Left cardiac atrium (tissue), 4 donors: ENCODE measurements around the gene HOMER2. TPM values are rescaled to one million over a fixed set of nuclear protein-coding genes. Genes with fewer than 3 reads are reported as not detected.
"Not testable (repeated sequence)": the region's sequence is repeated elsewhere in the genome, so short reads cannot be mapped to it uniquely, and the experiment has no call there.

ENCODE experiments used
- ATAC-seq, 2 donors: fragments of 200-7000 bp; cut with Tn5 transposase; one replicate each; pipeline ENCODE4 v1.9.1; 2020; ENCODE audit warnings: mild to moderate bottlenecking in 2 of 2, moderate library complexity in 2 of 2
- DNase-seq: peaks from one replicate; pipeline ENCODE4 v3.0.0-alpha.2; 2020
- intact Hi-C, 2 donors: fragments of 100-400 bp; cut with DNase I; formaldehyde crosslinking; loops; one replicate each; pipeline versions ENCODE4 v1.14.1 to v1.15.1; 2022 to 2023
- total RNA-seq, 2 donors: library from RNA; stranded (reverse); fragmentation: NEBNext Ultra II Directional; extraction: Animal tissue kit (Norgen Biotek cat#: 25700); gene quantifications; one replicate each; pipeline ENCODE4 v1.2.1, GENCODE V29; 2021
- donor health status: DM: no; HTN: yes; CAD: no.
- donor health status: DM: no; HTN: yes; CAD: no; lungs with severe emphysema.
- donor health status: DM: yes; HTN: yes; CAD: no.
- donor health status: Dilated cardiomyopathy.

HOMER2 gene
- total RNA-seq, 2 donors from 2014 or later = 12.6 to 19.2 TPM

GRCh38 chr15:82821851-82822250 is 130.7 kb downstream of the HOMER2 start:
- not testable (repeated sequence) for DNase-seq, ATAC-seq
- intact Hi-C loops = loop anchor here in 1 of 2 donors (10.0 kb wide), 1 partner anchor 47 kb away; no protein-coding TSS in a partner anchor

- ATAC-seq, DNase-seq: not testable (repeated sequence)
- intact Hi-C loops = loop anchor here in 1 of 2 donors (10.0 kb wide), 1 partner anchor 47 kb away; no protein-coding TSS in a partner anchor
Measured at GRCh38 chr15:82821396-82821795, 131.1 kb downstream of the HOMER2 start.

DNA sequence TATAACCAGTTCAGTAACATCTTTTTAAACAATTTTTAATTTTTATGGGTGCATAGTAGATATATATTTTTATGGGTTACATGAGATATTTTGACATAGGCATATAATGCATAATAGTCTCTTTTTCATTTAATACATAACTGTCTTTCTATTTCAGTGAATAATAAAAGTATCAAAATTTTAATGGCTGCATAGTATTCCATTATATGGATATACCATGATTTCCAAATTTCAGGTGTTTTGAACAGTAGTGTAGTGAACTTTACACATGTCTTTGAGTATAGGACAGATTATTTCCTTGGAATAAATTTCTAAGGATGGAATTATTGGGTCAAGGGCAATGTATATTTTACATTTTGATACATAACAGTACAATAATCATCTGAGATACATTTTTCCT is 132.4 kb downstream of the HOMER2 start:
- intact Hi-C loops = loop anchor here in 1 of 2 donors (10.0 kb wide), 1 partner anchor 45 kb away; no protein-coding TSS in a partner anchor
- DNase-seq = no peak
- ATAC-seq = no peak

- no peak for ATAC-seq
- intact Hi-C loops = no loop called here
Measured at GRCh38 chr15:82812994-82813393, 139.5 kb downstream of the HOMER2 start.

GRCh38 chr15:82810890-82811426 is 141.6 kb downstream of the HOMER2 start:
- intact Hi-C loops = no loop called here
- DNase-seq = no peak

More at GRCh38 chr15:82812994-82813393, 139.5 kb downstream of the HOMER2 start:
- no peak for DNase-seq

DNA sequence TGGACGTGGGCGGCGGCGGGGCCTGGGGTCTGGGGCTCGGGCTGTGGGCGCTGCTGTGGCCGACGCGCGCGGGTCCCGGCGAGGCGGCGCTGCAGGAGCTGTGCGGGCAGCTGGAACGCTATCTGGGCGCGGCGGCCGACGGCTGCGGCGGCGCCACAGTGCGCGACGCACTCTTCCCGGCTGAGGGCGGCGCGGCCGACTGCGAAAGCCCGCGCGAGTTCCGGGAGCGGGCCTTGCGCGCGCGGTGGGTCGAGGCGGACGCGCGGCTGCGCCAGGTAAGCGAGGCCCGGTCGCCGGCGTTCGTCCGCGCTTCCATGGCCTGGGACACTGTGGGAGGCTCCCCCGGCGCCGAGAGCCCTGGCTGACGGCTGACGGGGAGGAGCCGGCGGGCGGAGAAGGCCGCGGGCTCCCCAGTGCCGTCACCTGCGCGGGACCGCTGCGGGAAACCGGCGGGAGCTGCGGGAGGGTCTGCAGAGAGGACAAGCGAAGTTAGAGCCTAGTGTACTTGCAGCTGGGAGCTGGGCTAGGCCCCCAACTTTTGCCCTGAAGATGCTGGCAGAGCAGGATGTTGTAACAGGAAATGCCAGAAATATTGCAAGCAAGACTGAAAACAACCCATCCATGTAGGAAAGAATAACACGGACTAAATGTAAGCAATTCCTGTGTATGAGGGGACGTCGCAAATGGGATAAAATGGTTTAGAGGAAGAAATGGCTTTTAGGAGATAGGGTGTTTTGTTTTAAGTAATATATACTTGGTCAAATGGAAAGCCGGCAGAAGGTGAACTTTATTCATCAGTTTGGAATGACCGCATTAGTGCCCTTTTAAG is 142.2 kb downstream of the HOMER2 start:
- intact Hi-C loops = no loop called here
- peak in 1 of 2 donors; percentile 34 for ATAC-seq
- peak; percentile 44 for DNase-seq

More at GRCh38 chr15:82810890-82811426, 141.6 kb downstream of the HOMER2 start:
- ATAC-seq = no peak

DNA sequence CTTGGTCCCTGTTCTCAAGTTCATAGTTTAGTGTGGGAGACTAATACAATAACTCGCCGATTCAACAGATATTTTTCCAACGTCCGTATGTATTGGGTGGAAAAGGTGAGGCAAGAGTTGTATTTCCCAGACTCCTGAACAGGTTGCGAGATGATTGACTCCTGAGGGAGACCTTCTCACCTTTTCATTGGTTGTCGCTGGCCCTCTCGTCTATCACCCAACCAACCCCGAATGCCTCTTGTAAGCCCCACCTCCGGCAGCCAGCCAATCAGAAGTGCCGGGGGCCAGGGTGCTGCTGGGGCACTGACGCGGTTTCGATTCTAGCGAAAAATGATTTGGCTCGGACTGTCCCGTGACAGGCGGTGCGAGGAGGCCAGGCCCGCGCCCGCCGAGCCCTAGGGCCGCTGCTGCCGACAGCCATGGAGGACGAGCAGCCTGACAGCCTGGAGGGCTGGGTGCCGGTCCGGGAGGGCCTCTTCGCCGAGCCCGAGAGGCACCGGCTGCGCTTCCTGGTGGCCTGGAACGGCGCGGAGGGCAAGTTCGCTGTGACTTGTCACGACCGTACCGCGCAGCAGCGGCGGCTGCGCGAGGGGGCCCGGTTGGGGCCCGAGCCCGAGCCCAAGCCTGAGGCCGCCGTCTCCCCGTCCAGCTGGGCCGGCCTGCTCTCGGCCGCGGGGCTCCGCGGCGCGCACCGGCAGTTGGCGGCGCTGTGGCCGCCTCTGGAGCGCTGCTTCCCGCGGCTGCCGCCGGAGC is 143.0 kb downstream of the HOMER2 start, which contains the start of gene WHAMM:
TSS of gene WHAMM (plus strand) at position 321 of the 753 bp plus-strand sequence. CDS start at position 420, 99 bp downstream.
- DNase-seq (peak; percentile 99), ATAC-seq (peak; percentile 95 to 97)
- intact Hi-C loops = no loop called here

DNA sequence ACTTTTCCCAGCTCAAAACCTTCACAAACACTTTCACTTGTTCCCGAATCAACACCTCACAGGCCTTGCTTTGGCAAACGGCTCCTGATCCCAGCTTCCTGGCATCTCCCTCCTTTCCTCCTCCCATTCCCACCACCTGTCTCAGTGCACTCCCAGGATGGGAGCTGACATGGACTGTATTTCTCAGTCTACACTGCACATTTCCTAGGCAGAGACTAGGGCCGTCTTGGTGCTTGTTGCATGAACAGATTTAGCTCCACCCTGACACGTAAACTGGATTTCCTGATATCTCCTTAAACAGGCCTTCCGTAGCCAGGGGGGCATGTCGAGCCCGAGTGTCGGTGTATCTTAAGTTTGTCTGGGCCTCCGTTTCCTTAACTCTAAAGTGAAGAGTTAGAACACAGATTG is 143.9 kb downstream of the HOMER2 start:
- ATAC-seq (no peak), DNase-seq (no peak)
- intact Hi-C loops = no loop called here

GRCh38 chr15:82807920-82808633 is 144.4 kb downstream of the HOMER2 start:
- intact Hi-C loops = no loop called here
- no peak for DNase-seq
- no peak for ATAC-seq

- intact Hi-C loops = no loop called here
- ATAC-seq (peak; percentile 36 to 43), DNase-seq (peak; percentile 35)
Measured at GRCh38 chr15:82805994-82806406, 146.5 kb downstream of the HOMER2 start, which contains the start of gene FSD2. Gene FSD2, minus strand, starts transcription at chr15:82806069. Its CDS starts 18,679 bp downstream, at chr15:82787390.

DNA sequence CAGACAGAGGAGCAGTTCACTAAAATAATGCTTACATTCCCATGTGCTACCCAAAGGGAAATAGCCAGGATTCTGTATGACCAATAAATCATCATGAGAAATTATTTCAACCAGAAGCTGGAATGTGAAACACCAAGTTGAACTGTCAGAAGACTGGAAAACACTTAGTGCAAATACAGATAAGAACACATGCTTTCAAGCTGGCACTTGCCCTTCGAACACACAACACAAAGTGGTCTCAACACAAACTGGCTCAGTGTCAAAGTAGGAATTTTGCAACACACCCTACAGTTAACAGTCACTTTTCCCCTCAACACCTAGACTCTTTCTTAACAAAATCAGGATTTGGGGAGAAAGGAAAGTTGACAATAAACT is 148.0 kb downstream of the HOMER2 start:
- DNase-seq (no peak), ATAC-seq (no peak)
- intact Hi-C loops = no loop called here

DNA sequence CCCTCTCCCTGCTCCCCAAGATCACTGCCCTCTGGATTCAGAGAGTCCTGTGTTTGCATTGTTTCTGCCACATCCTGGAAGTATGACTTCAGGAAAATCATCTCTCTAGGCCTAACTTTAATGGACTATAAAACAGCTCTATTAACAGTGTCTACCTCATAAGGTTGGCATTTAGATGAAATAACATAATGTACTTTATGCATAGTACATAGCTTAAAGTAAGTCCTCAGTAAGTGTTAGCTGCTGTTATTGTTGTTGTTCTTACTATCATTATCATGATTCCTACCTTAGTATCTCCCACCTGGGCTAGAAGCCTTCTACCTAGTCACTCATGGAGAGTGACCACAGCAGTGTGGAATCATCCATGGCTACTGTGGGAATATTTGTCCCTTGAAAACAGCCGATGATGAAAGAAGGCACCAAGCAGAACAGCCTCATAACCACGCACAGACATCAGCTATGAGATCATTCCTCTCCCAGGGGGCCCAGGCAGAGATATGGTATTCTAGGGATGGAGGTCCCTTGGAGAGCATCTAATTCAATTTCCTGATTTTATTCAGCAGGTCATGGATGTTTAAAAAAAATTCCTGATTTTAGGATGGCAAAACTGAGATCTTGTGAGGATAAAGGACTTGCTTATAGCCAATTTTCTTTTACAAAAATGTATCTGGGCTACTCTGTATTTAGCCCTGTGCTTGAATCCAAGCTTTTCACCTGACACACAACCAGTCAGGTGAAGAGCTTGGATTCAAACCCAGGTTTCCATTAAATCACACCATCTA is 148.5 kb downstream of the HOMER2 start:
- intact Hi-C loops = no loop called here
- DNase-seq (no peak), ATAC-seq (no peak)

- ATAC-seq = no peak
- no peak for DNase-seq
- intact Hi-C loops = no loop called here
Measured at GRCh38 chr15:82802497-82802896, 150.0 kb downstream of the HOMER2 start.

DNA sequence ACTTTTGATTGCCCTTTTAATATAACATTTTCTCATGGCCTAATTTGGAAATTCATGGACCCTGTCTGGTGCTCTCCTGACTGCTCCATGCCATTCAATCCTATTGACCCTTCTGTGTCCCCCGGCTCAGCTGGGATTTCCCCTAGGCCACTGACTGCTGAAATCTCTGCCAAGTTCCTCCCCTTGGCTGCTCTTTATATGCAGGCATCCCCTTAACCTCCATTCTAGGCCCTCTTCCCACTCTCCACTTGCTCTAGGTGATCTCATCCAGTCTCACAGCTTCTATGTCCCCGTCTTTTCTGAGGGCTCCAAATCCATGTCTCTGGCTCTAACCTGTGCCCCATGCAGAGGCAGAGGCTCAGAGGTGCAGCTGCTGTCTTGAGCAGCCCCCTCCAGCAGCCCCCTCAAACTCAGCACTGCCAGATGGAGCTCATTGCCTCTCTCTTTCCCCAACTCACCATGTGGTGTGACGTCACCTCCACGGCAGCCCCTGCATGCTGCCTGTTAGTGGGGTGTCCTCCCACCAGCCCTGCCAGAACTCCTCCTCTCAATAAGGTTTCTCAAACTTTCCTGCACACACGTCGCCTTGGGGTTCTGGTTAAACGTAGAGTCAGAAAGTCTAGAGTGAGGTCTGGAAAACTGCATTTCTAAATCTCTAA is 153.2 kb downstream of the HOMER2 start:
- intact Hi-C loops = no loop called here
- no peak for DNase-seq
- peak in 1 of 2 donors; percentile 53 for ATAC-seq
